HepG2 (cell line): Measurements from ENCODE around the gene LRRC3. TPM values are rescaled to one million over a fixed set of nuclear protein-coding genes. Genes with fewer than 3 reads are reported as not detected.

Experiments
- ATAC-seq: fragments of 200-7000 bp; cut with Tn5 transposase; 3 replicates; pipeline ENCODE4 v1.9.1; 2020; ENCODE audit warnings: mild to moderate bottlenecking, moderate library complexity
- BruUV-seq: library from RNA; stranded (reverse); fragments of 400-500 nt; replicated peaks from 2 replicates; lab custom pipeline; 2021; lab: Mats Ljungman, UMichigan
- CTCF ChIA-PET: fragments of 300-600 bp; formaldehyde crosslinking; extraction: SDS; loops from one replicate; lab custom pipeline; 2021; ENCODE audit warnings: low total read pairs, inconsistent platforms, low intra/inter-chr PET ratio; lab: Yijun Ruan, JAX
- POLR2A ChIA-PET: fragments of 350-600 bp; sonication (Branson Sonifier 250); formaldehyde crosslinking; loops from one replicate; lab custom pipeline; 2020; ENCODE audit warnings: antibody characterized with exemption, inconsistent platforms; lab: Yijun Ruan, JAX
- DNase-seq: peaks from one replicate; pipeline ENCODE4 v3.0.0-alpha.2; 2015; ENCODE audit warnings: low spot score
- FAIRE-seq: peaks from 3 replicates; lab custom pipeline; 2011; peaks lifted over from hg19 to GRCh38; lab: Jason Lieb, UNC
- H2AFZ ChIP-seq: one replicate; pipeline ENCODE4 v1.6.1; 2011; ENCODE audit warnings: low read length, inconsistent platforms
- H3K27ac ChIP-seq: fragments of 300-600 bp; 3 replicates; pipeline ENCODE4 v1.8.0; 2011; ENCODE audit warnings: mixed run types, mild to moderate bottlenecking, mixed read lengths, low read length, inconsistent platforms; ENCODE audit not compliant: insufficient read depth; ENCODE audit errors: extremely low read length
- H3K27me3 ChIP-seq, 2 experiments: fragments of 200-600 bp in 1 of 2; 2 replicates in 1 of 2; 3 replicates in 1 of 2; pipeline versions ENCODE4 v1.6.0 to v1.8.0; 2011; ENCODE audit warnings: low read length in 2 of 2, mild to moderate bottlenecking in 2 of 2, moderate library complexity in 2 of 2, inconsistent platforms in 1 of 2; ENCODE audit not compliant: insufficient read depth in 2 of 2, control insufficient read depth in 1 of 2
- H3K36me3 ChIP-seq, 2 experiments: fragments of 200-600 bp in 1 of 2; replicated peaks in 1 of 2; 2 replicates in 1 of 2; 3 replicates in 1 of 2; pipeline versions ENCODE4 v1.5.1 to v1.8.0; 2011; ENCODE audit warnings: low read length in 2 of 2, inconsistent platforms in 1 of 2; ENCODE audit not compliant: insufficient read depth in 2 of 2, control insufficient read depth in 1 of 2
- H3K4me1 ChIP-seq: 2 replicates; pipeline ENCODE4 v1.5.1; 2012; ENCODE audit warnings: low read length, inconsistent platforms; ENCODE audit not compliant: insufficient read depth
- H3K4me2 ChIP-seq: 2 replicates; pipeline ENCODE4 v1.6.0; 2011; ENCODE audit warnings: low read depth, low read length, inconsistent platforms
- H3K4me3 ChIP-seq, 3 experiments: fragments of 200-600 bp in 1 of 3; sonication (generic), shearing (Covaris generic) in 1 of 3; replicated peaks in 1 of 3; 2 replicates each; pipeline ENCODE4 v1.5.1; 2011 to 2016; ENCODE audit warnings: low read length in 3 of 3, inconsistent platforms in 2 of 3, low read depth in 2 of 3, mild to moderate bottlenecking in 2 of 3, control low read depth in 1 of 3, mixed read lengths in 1 of 3; ENCODE audit not compliant: insufficient read depth in 1 of 3
- H3K79me2 ChIP-seq: one replicate; pipeline ENCODE4 v1.6.1; 2011; ENCODE audit warnings: low read length, inconsistent platforms; ENCODE audit not compliant: insufficient read depth
- H3K9ac ChIP-seq: 2 replicates; pipeline ENCODE4 v1.6.0; 2011; ENCODE audit warnings: mild to moderate bottlenecking, low read depth, low read length, inconsistent platforms; ENCODE audit not compliant: insufficient read depth
- H3K9me3 ChIP-seq: 2 replicates; pipeline ENCODE4 v1.5.1; 2012; ENCODE audit warnings: mild to moderate bottlenecking, low read length
- H4K20me1 ChIP-seq: 2 replicates; pipeline ENCODE4 v1.6.0; 2011; ENCODE audit warnings: inconsistent platforms, mild to moderate bottlenecking, low read length, moderate library complexity; ENCODE audit not compliant: insufficient read depth
- ARID3A ChIP-seq: IDR thresholded peaks from 2 replicates; pipeline ENCODE4 v1.6.1; 2012; ENCODE audit warnings: low read depth, low read length, improper control_type of control experiment
- CHCHD3 ChIP-seq: sonication (generic); formaldehyde crosslinking; IDR thresholded peaks from 2 replicates; pipeline ENCODE4 v1.8.0; 2022; ENCODE audit warnings: mild to moderate bottlenecking, missing genetic modification reagents, moderate library complexity
- HINFP ChIP-seq: sonication (generic); formaldehyde crosslinking; IDR thresholded peaks from 2 replicates; pipeline ENCODE4 v1.4.0; 2020; ENCODE audit warnings: low read depth, mild to moderate bottlenecking, missing genetic modification reagents
- MTF2 ChIP-seq: sonication (generic); formaldehyde crosslinking; IDR thresholded peaks from 2 replicates; pipeline ENCODE4 v1.5.0; 2020; ENCODE audit warnings: missing genetic modification reagents, borderline replicate concordance
- NR3C1 ChIP-seq: sonication (generic); formaldehyde crosslinking; IDR thresholded peaks from 2 replicates; pipeline ENCODE4 v1.4.0; 2020; ENCODE audit warnings: missing genetic modification reagents
- PAX8 ChIP-seq: sonication (generic); formaldehyde crosslinking; IDR thresholded peaks from 2 replicates; pipeline ENCODE4 v1.8.0; 2022; ENCODE audit warnings: mild to moderate bottlenecking, missing genetic modification reagents, borderline replicate concordance
- PRDM4 ChIP-seq: sonication (generic); formaldehyde crosslinking; IDR thresholded peaks from 2 replicates; pipeline ENCODE4 v1.9.0; 2021; ENCODE audit warnings: missing genetic modification reagents, borderline replicate concordance
- RXRA ChIP-seq: sonication (generic); formaldehyde crosslinking; IDR thresholded peaks from 2 replicates; pipeline ENCODE4 v1.5.1; 2020; ENCODE audit warnings: missing genetic modification reagents
- ZBED4 ChIP-seq: sonication (generic); formaldehyde crosslinking; IDR thresholded peaks from 2 replicates; pipeline ENCODE4 v1.4.0; 2020; ENCODE audit warnings: missing genetic modification reagents, borderline replicate concordance
- ZNF350 ChIP-seq: sonication (generic); formaldehyde crosslinking; IDR thresholded peaks from 2 replicates; pipeline ENCODE4 v1.4.0; 2020; ENCODE audit warnings: mild to moderate bottlenecking, low read depth, missing genetic modification reagents, borderline replicate concordance
- ZNF660 ChIP-seq: sonication (generic); formaldehyde crosslinking; IDR thresholded peaks from 2 replicates; pipeline ENCODE4 v1.5.1; 2020; ENCODE audit warnings: mild to moderate bottlenecking, low read depth, missing genetic modification reagents, borderline replicate concordance
- WGBS: methylation state at CpG from one replicate; pipeline ENCODE4 v1.1.6; 2017; ENCODE audit warnings: low lambda C conversion rate; 5-methylcytosine and 5-hydroxymethylcytosine counted together
- in situ Hi-C: cut with HindIII; loops from 2 replicates; pipeline ENCODE4 v1.10.0; 2017; ENCODE audit warnings: low pct_unique_long_range_greater_than_20kb; ENCODE audit not compliant: extremely low pct_ligation_motif_present
- intact Hi-C: fragments of 100-400 bp; cut with micrococcal nuclease; formaldehyde crosslinking; loops from one replicate; pipeline ENCODE4 v1.10.0; 2022; ENCODE audit not compliant: unreplicated experiment
- polyA plus RNA-seq, 8 experiments: library from polyadenylated mRNA; depleted of rRNA in 3 of 8; stranded (reverse) in 7 of 8; unstranded in 1 of 8; fragments of >200 nt; fragmentation: Illumina TruSeq in 4 of 8; extraction: Trizol in 4 of 8; gene quantifications; 2 replicates each; pipeline versions ENCODE4 v1.2.1 to v1.2.3, GENCODE V29; 2011 to 2016; ENCODE audit warnings: low read depth in 4 of 8, missing spikeins in 1 of 8, mixed read lengths in 1 of 8; ENCODE audit not compliant: insufficient read depth in 1 of 8
- total RNA-seq, 5 experiments: library from RNA; depleted of rRNA; stranded (reverse); fragments of >200 nt; fragmentation: Illumina TruSeq; extraction: Trizol; gene quantifications; 2 replicates each; pipeline ENCODE4 v1.2.3, GENCODE V29; 2016; ENCODE audit warnings: low read depth in 1 of 5

LRRC3 gene
- total and polyA plus RNA-seq, 2 of the 13 experiments (the other 11 are each of a cell fraction or from before 2014, with no cell fraction given): 4.8 to 16.5 TPM

- intact Hi-C loops (loop anchor here (10.0 kb wide), 1 partner anchor 69 kb away; no protein-coding TSS in a partner anchor), in situ Hi-C loops (no loop called here)
- Histone ChIP-seq H3K27ac (no peak overlapping the region), H3K27me3 (peaks cover 4 to 31% of the 10 kb centered on the region in 2 experiments; a peak in 4 of 5 replicates), H2AFZ (no peak overlapping the region), H3K4me3 (no peak overlapping the region), H4K20me1 (no peaks in the 10 kb centered on the region), H3K9ac (no peak overlapping the region), H3K36me3 (no peaks in the 10 kb centered on the region), H3K9me3 (peaks cover 6% of the 10 kb centered on the region; the same call in 1 of the 2 replicates), H3K79me2 (no peaks in the 10 kb centered on the region), H3K4me2 (no peak overlapping the region), H3K4me1 (peaks cover 11% of the 10 kb centered on the region)
- no peak for ATAC-seq
- ChIA-PET POLR2A (no interaction called here), CTCF (no interaction called here)
- BruUV-seq: no TSS peak
- WGBS: 73% methylated on average over 30 of the region's 39 CpGs
- DNase-seq: no peak
- no peak for FAIRE-seq
- no peak for TF ChIP-seq PRDM4 (CRISPR knock-in tag)
- no peak for TF ChIP-seq ARID3A
- no peak for TF ChIP-seq ZNF350
- no peak for TF ChIP-seq CHCHD3 (CRISPR knock-in tag)
- TF ChIP-seq HINFP (CRISPR knock-in tag): no peak
- no peak for TF ChIP-seq ZNF660 (CRISPR knock-in tag)
- no peak for TF ChIP-seq RXRA (CRISPR knock-in tag)
- TF ChIP-seq MTF2 (CRISPR knock-in tag): no peak
- TF ChIP-seq ZBED4 (CRISPR knock-in tag): no peak
- TF ChIP-seq NR3C1 (CRISPR knock-in tag): no peak
- TF ChIP-seq PAX8 (CRISPR knock-in tag): no peak
Observed at GRCh38 chr21:44433791-44434567, 21.3 kb upstream of the LRRC3 start.
